T-helper 2 cell treated with Interferon-gamma antibody and Interleukin-4, amounts not matched to agents 5 μg/mL and 100 μg/mL, for 36 hours (primary cell): ENCODE data around the gene RFPL2.

Experiments used
- DNase-seq: peaks from one replicate; pipeline ENCODE4 v3.0.0; 2021; ENCODE audit warnings: low spot score
- H3K27ac Mint-ChIP-seq: one replicate; pipeline ENCODE4 v1.8.0; 2021; ENCODE audit warnings: mild to moderate bottlenecking, mixed read lengths
- H3K27me3 Mint-ChIP-seq: one replicate; pipeline ENCODE4 v1.8.0; 2021; ENCODE audit warnings: low read depth, mixed read lengths
- H3K36me3 Mint-ChIP-seq: one replicate; pipeline ENCODE4 v1.8.0; 2021; ENCODE audit warnings: low read depth, mixed read lengths
- H3K4me1 Mint-ChIP-seq: one replicate; pipeline ENCODE4 v1.8.0; 2021; ENCODE audit warnings: low read depth, mixed read lengths
- H3K4me3 Mint-ChIP-seq: one replicate; pipeline ENCODE4 v1.8.0; 2022; ENCODE audit warnings: mild to moderate bottlenecking, moderate library complexity, mixed read lengths
- H3K9me3 Mint-ChIP-seq: one replicate; pipeline ENCODE4 v1.8.0; 2021; ENCODE audit warnings: mixed read lengths

Gene RFPL2

DNA sequence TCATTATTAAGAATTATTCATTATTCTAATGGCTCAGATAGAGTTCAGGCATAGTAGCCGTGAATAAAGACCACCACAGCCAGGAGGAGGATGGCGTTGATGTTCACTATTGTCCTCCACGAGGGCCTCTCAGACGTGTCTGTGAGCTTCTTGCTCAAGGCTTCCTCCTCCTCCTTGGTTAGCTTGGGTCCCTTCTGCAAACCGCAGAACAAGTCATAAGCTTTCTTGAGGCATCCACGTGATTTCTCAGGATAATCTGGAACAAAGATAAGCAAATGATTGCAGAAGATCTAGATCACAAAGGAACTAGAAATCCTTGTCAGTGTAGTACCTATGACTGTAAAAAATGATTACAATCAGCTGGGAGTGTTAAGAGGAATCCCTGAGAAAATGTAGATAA lies 13.6 kb upstream of the RFPL2 start:
- Mint-ChIP-seq H3K4me3 (no peak overlapping the region), H3K4me1 (no peaks in the 10 kb centered on the region), H3K36me3 (no peaks in the 10 kb centered on the region), H3K27ac (no peak overlapping the region), H3K9me3 (no peaks in the 10 kb centered on the region), H3K27me3 (peaks cover 24% of the 10 kb centered on the region)
- DNase-seq: no peak

DNA sequence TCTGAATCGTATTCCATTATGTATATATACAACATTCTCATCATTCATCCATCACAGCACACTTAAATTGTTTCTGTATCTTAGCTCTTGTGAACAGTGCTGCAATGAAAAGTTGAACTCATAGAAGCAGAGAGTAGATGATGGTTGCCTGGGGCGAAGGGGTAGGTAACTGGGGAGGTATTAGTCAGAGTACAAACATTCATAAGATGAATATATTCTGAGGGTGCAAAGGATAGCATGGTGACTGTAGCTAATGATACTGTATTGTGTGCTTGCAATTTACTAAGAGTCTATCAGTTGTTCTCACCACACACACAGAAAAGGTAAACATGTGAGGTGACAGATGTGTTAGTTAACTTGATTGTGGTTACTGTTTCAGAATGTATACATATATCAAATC lies 12.6 kb upstream of the RFPL2 start:
- Mint-ChIP-seq H3K27me3 (peaks cover 23% of the 10 kb centered on the region), H3K4me1 (no peaks in the 10 kb centered on the region), H3K27ac (no peak overlapping the region), H3K36me3 (no peaks in the 10 kb centered on the region), H3K9me3 (no peaks in the 10 kb centered on the region), H3K4me3 (no peak overlapping the region)
- DNase-seq: no peak

DNA sequence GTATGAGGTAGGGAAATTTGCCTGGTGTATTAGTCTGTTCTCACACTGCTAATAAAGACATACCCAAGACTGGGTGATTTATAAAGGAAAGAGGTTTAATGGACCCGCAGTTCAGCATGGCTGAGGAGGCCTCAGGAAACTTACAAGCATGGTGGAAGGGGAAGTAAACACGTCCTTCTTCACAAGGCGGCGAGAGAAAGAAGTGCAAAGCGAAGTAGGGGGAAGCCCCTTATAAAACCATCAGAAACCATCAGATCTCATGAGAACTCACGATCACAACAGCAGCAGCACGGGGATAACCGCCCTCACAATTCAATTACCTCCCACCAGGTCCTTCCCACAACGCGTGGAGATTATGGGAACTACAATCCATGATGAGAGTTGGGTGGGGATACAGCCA lies 12.0 kb upstream of the RFPL2 start:
- Mint-ChIP-seq H3K27me3 (peaks cover 21% of the 10 kb centered on the region), H3K27ac (no peak overlapping the region), H3K36me3 (no peaks in the 10 kb centered on the region), H3K4me3 (no peak overlapping the region), H3K9me3 (no peaks in the 10 kb centered on the region), H3K4me1 (no peaks in the 10 kb centered on the region)
- DNase-seq: no peak

DNA sequence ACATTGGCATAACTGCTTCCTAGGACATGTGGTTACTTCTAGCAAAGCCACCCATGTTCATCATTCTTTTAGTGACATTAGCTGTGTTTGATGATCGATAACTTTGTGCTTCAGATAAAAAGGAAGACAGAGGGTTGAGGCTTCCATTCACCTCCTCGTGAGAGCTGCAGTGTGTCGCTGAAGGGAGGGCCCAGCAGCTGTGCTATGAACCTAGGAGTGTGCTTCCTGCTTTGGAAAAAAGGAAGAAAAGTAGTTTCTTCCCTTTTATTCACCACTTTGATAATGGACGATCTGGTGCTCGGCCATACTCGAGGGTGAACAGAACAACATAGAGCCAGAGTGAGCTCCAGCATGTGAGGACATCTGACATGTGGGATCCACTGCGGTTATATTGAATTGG lies 6.1 kb upstream of the RFPL2 start:
- Mint-ChIP-seq H3K27ac (no peak overlapping the region), H3K36me3 (no peaks in the 10 kb centered on the region), H3K27me3 (peaks cover 5% of the 10 kb centered on the region)

DNA sequence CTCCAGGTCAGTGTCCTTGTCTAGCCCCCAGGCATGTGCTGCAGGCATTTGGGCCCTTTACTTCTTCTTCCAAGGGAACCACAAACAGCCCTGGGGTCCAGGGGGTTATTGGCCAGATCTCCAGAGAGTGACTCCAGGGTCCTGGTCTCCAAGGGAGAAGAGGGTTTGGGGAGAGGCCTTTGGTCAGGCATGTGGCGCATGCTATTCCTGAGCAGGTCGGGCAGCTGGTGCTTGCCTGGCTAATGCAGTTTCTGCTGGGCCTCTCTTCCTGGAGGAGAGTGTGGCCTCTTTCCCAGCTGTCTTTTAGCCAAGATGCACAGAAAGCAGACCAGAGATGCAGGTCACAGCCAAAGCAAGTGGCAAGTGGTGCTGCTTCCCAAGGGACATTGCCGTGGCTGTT lies 3.8 kb upstream of the RFPL2 start:
- Mint-ChIP-seq H3K27ac (no peak overlapping the region), H3K27me3 (peaks cover 2% of the 10 kb centered on the region), H3K4me1 (peaks cover 7% of the 10 kb centered on the region), H3K36me3 (no peaks in the 10 kb centered on the region), H3K9me3 (no peaks in the 10 kb centered on the region), H3K4me3 (no peak overlapping the region)
- DNase-seq: no peak

More for the DNA sequence above, 6.1 kb upstream of the RFPL2 start:
- Mint-ChIP-seq H3K4me1 (peaks cover 5% of the 10 kb centered on the region), H3K9me3 (no peaks in the 10 kb centered on the region), H3K4me3 (no peak overlapping the region)
- DNase-seq: no peak

DNA sequence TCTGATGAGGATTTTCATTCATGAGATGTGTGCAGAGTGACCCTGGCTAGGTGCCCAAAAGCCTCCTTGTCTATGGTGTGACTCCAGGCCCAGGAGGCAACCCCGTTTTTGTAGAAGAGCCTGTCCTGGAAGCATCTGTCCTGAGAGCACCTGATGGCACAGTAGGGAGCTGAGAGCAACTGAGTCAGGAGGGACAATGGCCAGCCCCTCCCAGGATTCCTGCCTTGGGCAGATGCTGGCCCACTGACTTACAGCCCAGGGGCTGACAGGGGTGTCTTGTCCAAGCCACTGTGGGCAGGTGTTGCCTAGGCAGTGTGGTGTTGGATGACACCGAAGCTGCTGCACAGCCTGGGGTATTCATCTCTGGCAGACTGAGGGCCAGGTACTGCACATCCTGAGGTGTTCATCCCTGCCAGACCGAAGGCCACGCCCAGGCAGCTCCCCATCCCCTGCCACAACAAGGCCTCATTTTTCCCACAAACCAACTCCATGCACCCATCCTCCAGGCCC lies 3.2 kb upstream of the RFPL2 start:
- Mint-ChIP-seq H3K4me1 (peaks cover 7% of the 10 kb centered on the region), H3K9me3 (no peaks in the 10 kb centered on the region), H3K36me3 (no peaks in the 10 kb centered on the region), H3K4me3 (no peak overlapping the region), H3K27me3 (peaks cover 8% of the 10 kb centered on the region), H3K27ac (no peak overlapping the region)
- no peak for DNase-seq

DNA sequence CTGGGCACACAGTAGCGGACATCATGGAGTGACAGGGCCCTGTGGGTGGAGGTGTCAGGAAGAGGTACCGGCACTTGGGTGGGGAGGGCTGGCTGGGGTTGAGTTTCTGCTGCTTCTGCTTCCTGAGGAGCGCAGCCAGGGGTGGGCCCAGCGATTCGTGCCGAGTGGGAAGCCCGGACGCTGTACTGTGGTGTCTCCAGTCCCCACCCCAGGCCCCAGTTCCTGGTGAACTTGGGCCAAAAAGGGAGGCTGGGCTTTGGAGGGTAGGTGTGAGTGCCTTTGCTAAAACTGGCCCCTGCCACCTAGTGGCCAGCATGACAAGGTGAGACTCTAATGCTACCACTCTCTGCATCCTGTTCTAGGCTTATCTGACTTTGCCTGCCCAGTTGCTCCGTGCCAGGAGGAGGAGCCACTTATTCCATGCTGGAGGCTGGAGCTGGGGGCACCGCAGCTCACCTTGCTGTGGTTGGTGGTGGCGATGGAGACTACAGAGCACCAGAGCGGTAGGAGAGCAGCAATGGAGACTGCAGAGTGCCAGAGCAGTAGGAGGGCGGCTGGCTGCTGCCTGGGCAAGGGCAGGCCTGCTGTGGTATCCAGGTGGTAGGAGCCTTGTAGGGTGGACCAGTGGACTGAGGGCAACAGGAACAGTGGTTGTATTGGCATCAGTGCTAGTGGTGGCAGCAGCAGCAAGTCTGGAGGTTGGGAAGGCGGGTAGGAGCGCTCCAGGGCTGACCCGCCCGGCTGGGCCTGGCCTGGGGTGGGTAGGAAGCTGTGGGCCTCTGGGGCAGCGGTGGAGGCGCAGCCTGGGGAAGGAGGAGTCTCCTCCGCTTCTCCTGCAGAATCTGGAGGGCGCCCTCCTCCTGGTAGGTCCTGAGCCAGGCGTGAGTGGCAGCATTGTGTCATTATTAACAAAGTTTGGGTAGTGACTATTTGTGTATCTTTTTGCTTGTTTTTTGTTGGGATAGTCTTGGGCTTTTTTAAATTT lies 2.2 kb upstream of the RFPL2 start:
- peak; percentile 23 for DNase-seq

DNA sequence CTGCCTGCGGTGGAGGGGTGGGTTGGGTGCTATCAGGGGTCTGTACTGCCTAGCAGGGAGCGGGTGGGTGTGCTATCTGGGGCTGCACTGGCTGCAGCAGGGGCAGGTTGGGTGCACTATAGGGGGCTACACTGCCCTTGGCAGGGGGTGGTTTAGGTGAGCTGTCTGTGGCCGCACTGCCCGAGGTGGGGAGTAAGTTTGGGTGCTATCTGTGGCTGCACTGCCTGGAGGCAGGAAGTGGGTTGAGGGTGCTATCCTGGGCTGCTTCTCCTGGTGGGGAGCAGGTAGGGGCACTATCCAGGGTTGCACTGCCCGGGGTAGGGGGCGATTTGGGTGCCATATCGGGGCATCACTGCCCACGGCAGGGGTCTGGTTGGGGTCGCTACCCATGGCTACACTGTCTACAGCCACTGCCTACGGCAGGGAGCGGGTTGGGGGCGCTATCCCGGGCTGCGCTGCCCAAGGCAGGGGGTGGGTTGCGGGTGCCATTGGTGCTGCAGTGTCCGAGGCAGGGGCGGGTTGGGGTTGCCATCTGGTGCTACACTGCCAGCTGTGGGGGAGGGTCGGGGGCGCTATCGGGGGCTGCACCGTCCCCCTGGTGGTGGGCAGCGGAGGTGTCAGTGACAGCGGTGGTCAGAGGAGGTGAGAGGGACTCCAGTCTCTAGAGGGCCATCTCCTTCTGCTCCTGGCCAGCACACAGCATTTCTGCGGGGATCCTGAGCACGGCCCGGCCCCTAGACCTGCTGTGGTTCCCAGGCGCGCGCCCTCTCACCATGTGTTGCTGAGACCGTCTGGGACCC lies 1.3 kb upstream of the RFPL2 start:
- no peaks in the 10 kb centered on the region for H3K36me3 Mint-ChIP-seq
- no peak for DNase-seq
- peaks cover 19% of the 10 kb centered on the region for H3K27me3 Mint-ChIP-seq
- no peaks in the 10 kb centered on the region for H3K9me3 Mint-ChIP-seq
- peak overlapping the region; percentile 18 for H3K4me3 Mint-ChIP-seq
- peak overlapping the region; percentile 41 for H3K27ac Mint-ChIP-seq
- H3K4me1 Mint-ChIP-seq: peaks cover 14% of the 10 kb centered on the region

More for the DNA sequence above, 2.2 kb upstream of the RFPL2 start:
- Mint-ChIP-seq H3K36me3 (no peaks in the 10 kb centered on the region), H3K4me3 (peak overlapping the region; percentile 17), H3K27ac (no peak overlapping the region), H3K4me1 (peaks cover 10% of the 10 kb centered on the region), H3K27me3 (peaks cover 18% of the 10 kb centered on the region), H3K9me3 (no peaks in the 10 kb centered on the region)

DNA sequence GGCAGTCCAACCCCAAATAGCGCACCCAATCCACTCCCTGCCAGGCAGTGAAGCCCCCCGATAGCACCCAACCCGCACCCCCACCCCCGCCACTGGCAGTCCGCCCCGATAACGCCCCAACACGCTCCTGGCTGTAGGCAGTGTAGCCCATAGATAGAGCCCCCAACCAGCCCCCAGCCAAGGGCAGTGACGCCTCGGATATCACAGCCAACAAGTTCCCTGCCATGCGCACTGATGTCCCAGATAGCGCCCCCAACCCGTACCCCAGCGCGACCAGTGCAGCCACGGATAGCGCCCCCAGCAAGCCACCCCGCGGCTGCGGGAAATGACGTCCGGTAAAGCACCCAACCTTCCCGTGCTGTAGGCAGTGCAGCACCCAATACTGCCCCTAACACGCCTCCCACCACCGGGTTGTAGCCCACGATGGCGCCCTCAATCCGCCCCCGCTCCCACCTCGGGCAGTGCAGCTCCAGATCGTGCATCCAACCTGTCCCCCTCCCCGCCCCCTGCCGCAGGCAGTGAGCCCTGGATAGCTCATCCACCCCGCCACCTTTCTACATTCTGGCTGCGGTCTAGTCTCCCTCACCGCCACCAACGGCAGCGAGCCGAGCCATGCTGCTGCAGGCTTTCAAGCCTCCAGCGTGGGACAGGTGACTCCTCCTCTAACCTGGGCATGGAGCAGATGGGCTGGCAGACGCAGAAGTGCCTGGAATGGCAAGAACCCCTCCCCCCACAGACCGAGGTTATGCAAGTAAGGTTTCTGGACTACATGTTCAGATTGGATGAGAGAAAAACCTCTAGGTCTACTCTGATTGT lies 625 bp downstream of the RFPL2 start:
- peak overlapping the region; percentile 42 for H3K4me3 Mint-ChIP-seq
- H3K36me3 Mint-ChIP-seq: no peaks in the 10 kb centered on the region
- H3K27me3 Mint-ChIP-seq: peaks cover 19% of the 10 kb centered on the region
- H3K27ac Mint-ChIP-seq: no peak overlapping the region
- no peaks in the 10 kb centered on the region for H3K9me3 Mint-ChIP-seq
- peaks cover 20% of the 10 kb centered on the region for H3K4me1 Mint-ChIP-seq
- DNase-seq: no peak

DNA sequence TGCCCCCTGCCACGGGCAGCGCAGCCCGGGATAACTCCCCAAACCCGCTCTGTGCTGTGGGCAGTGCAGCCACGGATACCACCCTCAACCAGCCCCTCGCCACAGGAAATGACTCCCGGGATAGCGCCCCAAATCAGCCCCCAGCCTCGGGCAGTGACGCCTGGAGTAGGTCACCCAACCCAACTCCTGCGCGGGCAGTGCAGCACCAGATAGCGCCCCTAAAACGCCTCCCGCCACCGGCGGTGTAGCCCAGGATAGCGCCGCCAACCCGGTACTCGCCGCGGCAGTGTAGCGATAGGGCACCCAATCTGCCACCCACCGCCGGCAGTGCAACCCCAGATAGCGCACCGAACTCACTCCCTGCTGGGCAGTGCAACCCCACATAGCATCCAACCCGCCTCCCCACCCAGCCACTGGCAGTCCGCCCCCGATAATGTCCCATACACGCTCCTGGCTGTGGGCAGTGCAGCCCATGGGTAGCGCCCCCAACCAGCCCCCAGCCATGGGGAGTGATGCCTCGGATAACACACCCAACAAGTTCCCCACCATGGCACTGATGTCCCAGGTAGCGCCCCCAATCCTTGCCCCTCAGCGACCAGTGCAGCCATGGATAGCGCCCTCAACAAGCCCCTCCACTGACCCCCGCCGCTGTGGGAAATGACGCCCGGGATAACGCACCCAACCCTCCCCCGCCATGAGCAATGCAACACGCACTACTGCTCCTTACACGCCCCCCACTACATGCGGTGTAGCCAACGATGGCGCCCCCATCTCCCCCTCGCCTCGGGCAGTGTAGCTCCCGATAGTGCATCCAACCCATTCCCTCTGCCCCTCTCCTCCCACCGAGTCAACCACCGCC lies 1.5 kb downstream of the RFPL2 start:
- no peaks in the 10 kb centered on the region for H3K9me3 Mint-ChIP-seq
- H3K27ac Mint-ChIP-seq: no peak overlapping the region
- peaks cover 20% of the 10 kb centered on the region for H3K4me1 Mint-ChIP-seq
- no peak for DNase-seq
- H3K36me3 Mint-ChIP-seq: no peaks in the 10 kb centered on the region
- H3K4me3 Mint-ChIP-seq: peak overlapping the region; percentile 42
- H3K27me3 Mint-ChIP-seq: peaks cover 19% of the 10 kb centered on the region

DNA sequence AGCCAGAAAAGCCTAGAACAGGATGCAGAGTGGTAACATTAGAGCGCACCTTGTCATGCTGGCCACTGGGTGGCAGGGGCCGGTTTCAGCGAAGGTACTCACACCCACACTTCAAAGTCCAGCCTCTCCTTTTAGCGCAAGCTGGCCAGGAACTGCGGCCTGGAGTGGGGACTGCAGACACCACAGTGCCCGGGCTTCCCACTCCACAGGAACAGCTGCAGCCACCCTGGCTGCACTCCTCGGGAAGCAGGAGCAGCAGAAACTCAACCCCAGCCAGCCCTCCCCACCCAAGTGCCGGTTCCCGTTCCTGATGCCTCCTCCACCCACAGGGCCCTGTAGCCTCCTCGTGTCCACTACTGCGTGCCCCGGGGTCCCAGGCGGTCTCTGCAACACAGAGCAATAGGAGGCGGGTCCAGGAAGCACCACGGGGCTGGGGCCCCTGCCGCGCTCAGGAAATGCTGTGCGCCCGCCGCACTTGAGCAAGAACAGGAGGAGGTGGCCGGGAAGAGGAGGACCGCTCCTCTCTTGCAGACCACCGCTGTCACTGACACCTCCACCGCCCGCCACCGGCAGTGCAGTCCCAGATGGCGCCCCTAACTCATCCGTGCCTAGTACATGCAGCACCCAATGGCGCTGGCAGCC lies 2.2 kb downstream of the RFPL2 start:
- Mint-ChIP-seq H3K4me3 (peak overlapping the region; percentile 42), H3K27me3 (peaks cover 19% of the 10 kb centered on the region), H3K27ac (no peak overlapping the region), H3K9me3 (no peaks in the 10 kb centered on the region), H3K36me3 (no peaks in the 10 kb centered on the region), H3K4me1 (peaks cover 20% of the 10 kb centered on the region)
- DNase-seq: no peak

DNA sequence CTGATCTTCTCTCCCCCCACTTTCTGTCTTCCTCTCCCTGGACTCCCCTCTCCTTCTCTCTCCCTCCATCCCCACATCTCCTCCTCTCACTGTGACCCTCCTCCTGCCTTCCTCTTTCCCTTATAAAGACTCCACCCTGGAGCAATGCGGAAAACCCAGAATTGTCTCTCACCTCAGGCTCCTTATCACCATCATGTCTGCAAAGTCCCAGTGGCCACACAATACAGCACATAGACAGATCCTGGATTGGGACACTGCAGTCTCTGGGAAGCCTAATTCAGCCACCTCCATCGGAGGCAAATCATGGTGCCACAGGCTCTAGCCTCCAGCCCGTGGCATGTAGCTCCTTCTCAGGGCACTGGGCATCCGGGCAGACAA lies 2.7 kb downstream of the RFPL2 start:
- H3K4me3 Mint-ChIP-seq: peak overlapping the region; percentile 4
- peaks cover 19% of the 10 kb centered on the region for H3K27me3 Mint-ChIP-seq
- no peaks in the 10 kb centered on the region for H3K36me3 Mint-ChIP-seq
- no peak overlapping the region for H3K27ac Mint-ChIP-seq
- peaks cover 20% of the 10 kb centered on the region for H3K4me1 Mint-ChIP-seq
- no peak for DNase-seq
- no peaks in the 10 kb centered on the region for H3K9me3 Mint-ChIP-seq
